Measurements from ENCODE around the gene TSPY3. TPM values are rescaled to one million over a fixed set of nuclear protein-coding genes. Genes with fewer than 3 reads are reported as not detected.
"Not testable (repeated sequence)": the region's sequence is repeated elsewhere in the genome, so short reads cannot be mapped to it uniquely, and the experiment has no call there.

The TSPY3 gene
- not detected in 2 replicates for polyA plus RNA-seq (2011; rRNA removed)
- polyA minus RNA-seq (2011; rRNA and poly(A)+ RNA removed): not detected in 2 replicates

GRCh38 chrY:9398121-9398520 lies at the start of gene TSPY3:
TSPY3 (plus strand) TSS chrY:9398421; CDS start chrY:9398467, 46 bp downstream.
- CTCF ChIA-PET; H3K9me3 ChIP-seq (ENCODE audit: control insufficient read depth, insufficient read depth, low read length); H3K27me3 ChIP-seq (ENCODE audit: control insufficient read depth, insufficient read depth, low read length); H3K4me3 ChIP-seq (ENCODE audit: low read depth, low read length); POLR2A ChIA-PET; H3K27ac ChIP-seq (ENCODE audit: low read depth, low read length); DNase-seq (ENCODE audit: low read depth, low spot score): not testable (repeated sequence)

- POLR2A ChIA-PET; H3K27ac ChIP-seq (ENCODE audit: low read depth, low read length): not testable (repeated sequence)
Measured at GRCh38 chrY:9357497-9357896, 40.7 kb upstream of the TSPY3 start, which contains the start of gene TSPY8. TSPY8 (plus strand) TSS chrY:9357797; CDS start chrY:9357843, 46 bp downstream.

GRCh38 chrY:9396527-9396926 lies 1.7 kb upstream of the TSPY3 start:
- CTCF ChIA-PET: not testable (repeated sequence)

More at GRCh38 chrY:9357497-9357896, 40.7 kb upstream of the TSPY3 start, which contains the start of gene TSPY8:
- H3K27me3 ChIP-seq (ENCODE audit: control insufficient read depth, insufficient read depth, low read length); DNase-seq (ENCODE audit: low read depth, low spot score); H3K9me3 ChIP-seq (ENCODE audit: control insufficient read depth, insufficient read depth, low read length); H3K4me3 ChIP-seq (ENCODE audit: low read depth, low read length); CTCF ChIA-PET: not testable (repeated sequence)

More at GRCh38 chrY:9396527-9396926, 1.7 kb upstream of the TSPY3 start:
- H3K4me3 ChIP-seq (ENCODE audit: low read depth, low read length); POLR2A ChIA-PET; H3K27me3 ChIP-seq (ENCODE audit: control insufficient read depth, insufficient read depth, low read length); H3K27ac ChIP-seq (ENCODE audit: low read depth, low read length); H3K9me3 ChIP-seq (ENCODE audit: control insufficient read depth, insufficient read depth, low read length); DNase-seq (ENCODE audit: low read depth, low spot score): not testable (repeated sequence)

Other genes starting within 250 kb of the TSPY3 start
- gene TSPY4, start 61.0 kb upstream of the TSPY3 start, polyA plus RNA-seq (2011; rRNA removed): not detected in 2 replicates
- gene TSPY8, start 40.6 kb upstream of the TSPY3 start, polyA plus RNA-seq (2011; rRNA removed): not detected in 2 replicates
- gene TSPY1, start 68.5 kb downstream of the TSPY3 start, polyA plus RNA-seq (2011; rRNA removed): not detected in 2 replicates
- gene TSPY9, start 88.8 kb downstream of the TSPY3 start, polyA plus RNA-seq (2011; rRNA removed): not detected in 2 replicates
- not detected in 2 replicates for gene TSPY10, start 129.5 kb downstream of the TSPY3 start, polyA plus RNA-seq (2011; rRNA removed)

Measured in AG04450 (cell line).